C4-2B (cell line): ENCODE data around the gene ZFYVE21.
A peak's percentile ranks its signal among the peaks of the same experiment; 100 is the strongest.

Experiments
- H3K27ac ChIP-seq: fragments of 450-650 bp; 2 replicates; pipeline ENCODE4 v1.5.1; 2017
- CTCF ChIP-seq: fragments of 450-650 bp; conservative IDR thresholded peaks from 2 replicates; pipeline ENCODE4 v1.5.1; 2017; ENCODE audit warnings: mild to moderate bottlenecking
- ZFX ChIP-seq: fragments of 450-650 bp; IDR thresholded peaks from 2 replicates; pipeline ENCODE4 v1.6.1; 2017

Gene ZFYVE21

GRCh38 chr14:103727313-103727980 lies 11.8 kb downstream of the ZFYVE21 start:
- peak overlapping the region; percentile 96 for H3K27ac ChIP-seq
- TF ChIP-seq CTCF, result no peak
- no peak for TF ChIP-seq ZFX

GRCh38 chr14:103728141-103728540 lies 12.5 kb downstream of the ZFYVE21 start:
- TF ChIP-seq CTCF (no peak), ZFX (no peak)
- H3K27ac ChIP-seq, result peak overlapping the region; percentile 96

GRCh38 chr14:103728721-103729120 lies 13.1 kb downstream of the ZFYVE21 start:
- TF ChIP-seq CTCF (peak; percentile 65), ZFX (no peak)
- H3K27ac ChIP-seq, result peak overlapping the region; percentile 96

GRCh38 chr14:103729496-103730448 lies 14.2 kb downstream of the ZFYVE21 start:
- TF ChIP-seq CTCF (no peak), ZFX (no peak)
- H3K27ac ChIP-seq, result peak overlapping the region; percentile 96

- peak; percentile 29; the same call in 1 of the 2 replicates for TF ChIP-seq ZFX
- no peak for TF ChIP-seq CTCF
Measured at GRCh38 chr14:103730490-103731035, 15.0 kb downstream of the ZFYVE21 start.

GRCh38 chr14:103731481-103731880 lies 15.9 kb downstream of the ZFYVE21 start:
- no peak for TF ChIP-seq ZFX
- no peak for TF ChIP-seq CTCF
- H3K27ac ChIP-seq, result peak overlapping the region; percentile 96

More at GRCh38 chr14:103730490-103731035, 15.0 kb downstream of the ZFYVE21 start:
- peak overlapping the region; percentile 96 for H3K27ac ChIP-seq
